GM06990 (cell line): Measurements from ENCODE around the gene ZNF222.
A peak's percentile ranks its signal among the peaks of the same experiment; 100 is the strongest.

Experiments used
- DNase-seq: peaks from one replicate; pipeline ENCODE4 v3.0.0-alpha.2; 2011; ENCODE audit not compliant: insufficient read length; ENCODE audit errors: extremely low read depth
- H3K27me3 ChIP-seq: replicated peaks from 2 replicates; pipeline ENCODE4 v1.6.0; 2011; ENCODE audit warnings: low read length; ENCODE audit not compliant: control insufficient read depth, insufficient read depth
- H3K36me3 ChIP-seq: 2 replicates; pipeline ENCODE4 v1.5.1; 2011; ENCODE audit warnings: low read length; ENCODE audit not compliant: control insufficient read depth, insufficient read depth
- H3K4me3 ChIP-seq: replicated peaks from 2 replicates; pipeline ENCODE4 v1.5.1; 2011; ENCODE audit warnings: low read depth, mild to moderate bottlenecking, control low read depth, low read length
- CTCF ChIP-seq: IDR thresholded peaks from 2 replicates; pipeline ENCODE4 v1.5.1; 2011; ENCODE audit warnings: low read length, control low read depth, mild to moderate bottlenecking, inconsistent platforms; ENCODE audit not compliant: insufficient read depth, poor library complexity, severe bottlenecking

The ZNF222 gene

GRCh38 chr19:43997631-43998290 is 27.4 kb upstream of the ZNF222 start:
- H3K36me3 ChIP-seq = no peaks in the 10 kb centered on the region; the same call in none of the 2 replicates
- no peak for DNase-seq
- TF ChIP-seq CTCF = no peak
- no peaks in the 10 kb centered on the region for H3K27me3 ChIP-seq
- no peak overlapping the region for H3K4me3 ChIP-seq

- no peak for DNase-seq
Measured at GRCh38 chr19:44002212-44002565, 23.0 kb upstream of the ZNF222 start.

GRCh38 chr19:44002566-44003460 is 22.4 kb upstream of the ZNF222 start, which contains the start of gene ZNF230:
TSS of gene ZNF230 (plus strand) at chr19:44002957. CDS start at chr19:44007079, 4,122 bp downstream.
- H3K36me3 ChIP-seq = no peaks in the 10 kb centered on the region; the same call in 1 of the 2 replicates
- DNase-seq = peak; percentile 84
- no peak for TF ChIP-seq CTCF
- no peaks in the 10 kb centered on the region for H3K27me3 ChIP-seq
- peak within 1 kb of the TSS; percentile 93 for H3K4me3 ChIP-seq

More at GRCh38 chr19:44002212-44002565, 23.0 kb upstream of the ZNF222 start:
- no peaks in the 10 kb centered on the region; the same call in none of the 2 replicates for H3K36me3 ChIP-seq
- peak overlapping the region; percentile 93 for H3K4me3 ChIP-seq
- H3K27me3 ChIP-seq = no peaks in the 10 kb centered on the region
- no peak for TF ChIP-seq CTCF

- peak; percentile 44 for DNase-seq
- H3K36me3 ChIP-seq = peaks cover 1% of the 10 kb centered on the region; the same call in 1 of the 2 replicates
- H3K27me3 ChIP-seq = no peaks in the 10 kb centered on the region
- peak overlapping the region; percentile 93 for H3K4me3 ChIP-seq
- peak; percentile 13 for TF ChIP-seq CTCF
Measured at GRCh38 chr19:44003461-44004009, 21.6 kb upstream of the ZNF222 start.

- DNase-seq = no peak
- H3K27me3 ChIP-seq = no peaks in the 10 kb centered on the region
- TF ChIP-seq CTCF = no peak
- H3K4me3 ChIP-seq = no peak overlapping the region
- H3K36me3 ChIP-seq = peaks cover 18% of the 10 kb centered on the region
Measured at GRCh38 chr19:44005973-44006372, 19.2 kb upstream of the ZNF222 start.
